HT1080 (cell line): ENCODE data around the gene SLC29A4. TPM values are rescaled to one million over a fixed set of nuclear protein-coding genes. Genes with fewer than 3 reads are reported as not detected.
"Not testable (repeated sequence)": the region's sequence is repeated elsewhere in the genome, so short reads cannot be mapped to it uniquely, and the experiment has no call there.

ENCODE experiments used
- DNase-seq: peaks from one replicate; pipeline ENCODE4 v3.0.0-alpha.2; 2015; ENCODE audit warnings: low read depth
- total RNA-seq: library from RNA; depleted of rRNA; stranded (reverse); fragments of >200 nt; shearing (Covaris generic); gene quantifications from 2 replicates; pipeline ENCODE4 v1.2.3, GENCODE V29; 2014

SLC29A4 gene
- total RNA-seq, 1 experiment from 2014 or later, result 1.1 TPM

- DNase-seq, result not testable (repeated sequence)
Observed at GRCh38 chr7:5273831-5274405, 8.8 kb upstream of the SLC29A4 start.

DNA sequence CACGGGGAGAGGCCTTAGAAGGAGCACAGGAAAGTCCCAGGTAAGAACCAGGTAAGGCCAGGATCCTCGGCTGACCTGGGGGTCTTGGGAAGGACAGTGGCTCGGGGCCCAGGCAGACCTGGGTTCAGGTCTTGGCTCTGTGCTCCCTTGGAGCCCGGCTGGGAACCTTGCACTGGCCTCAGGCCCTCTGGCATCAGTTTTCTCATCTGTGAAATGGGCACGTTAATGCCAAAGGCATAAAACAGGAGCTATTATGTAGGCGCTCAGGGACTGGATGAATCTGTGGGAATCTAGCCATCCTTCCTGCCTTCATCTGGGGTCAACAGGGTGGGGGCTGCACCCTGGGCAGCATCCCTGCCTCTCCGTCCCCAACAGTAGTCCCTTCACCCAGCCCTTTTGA is 8.3 kb upstream of the SLC29A4 start:
- no peak for DNase-seq

- not testable (repeated sequence) for DNase-seq
Observed at GRCh38 chr7:5274985-5275431, 7.7 kb upstream of the SLC29A4 start.

DNA sequence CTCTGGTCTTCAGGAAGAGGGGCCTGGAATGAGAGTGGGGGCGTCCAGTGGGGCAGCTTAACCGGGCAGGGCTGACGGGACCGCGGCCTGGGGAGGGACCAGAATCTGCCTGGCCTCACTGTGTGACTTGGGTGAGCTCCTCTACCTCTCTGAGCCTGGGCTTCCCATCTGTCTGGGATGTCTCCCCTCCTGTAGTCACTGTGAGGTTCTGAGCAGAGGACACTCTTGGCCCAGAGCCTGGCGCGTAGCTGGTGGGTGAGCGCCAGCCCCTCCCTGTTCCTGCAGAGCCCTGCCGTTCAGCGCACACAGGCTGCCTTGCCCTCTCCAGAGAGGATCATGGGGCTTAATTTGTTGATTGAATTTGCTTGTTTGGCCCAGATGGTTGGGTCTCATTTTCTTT is 7.2 kb upstream of the SLC29A4 start:
- DNase-seq, result not testable (repeated sequence)

DNA sequence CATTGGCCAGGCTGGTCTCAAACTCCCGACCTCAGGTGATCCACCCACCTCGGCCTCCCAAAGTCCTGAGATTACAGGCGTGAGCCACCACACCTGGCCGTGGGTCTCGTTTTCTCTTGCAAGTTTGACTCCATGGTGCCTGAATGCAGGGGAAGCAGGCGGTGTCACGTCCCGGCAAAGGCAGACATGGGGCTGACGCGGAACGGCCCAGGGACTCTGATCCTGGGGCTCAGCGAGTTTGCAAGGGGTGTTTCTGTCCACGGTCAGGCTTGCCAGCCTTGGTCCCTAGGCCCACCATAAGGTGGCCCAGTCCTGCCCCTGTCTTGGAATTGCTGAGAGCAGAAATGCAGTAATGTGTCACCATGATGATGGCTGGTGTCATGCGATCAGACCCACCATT is 6.6 kb upstream of the SLC29A4 start:
- not testable (repeated sequence) for DNase-seq

DNA sequence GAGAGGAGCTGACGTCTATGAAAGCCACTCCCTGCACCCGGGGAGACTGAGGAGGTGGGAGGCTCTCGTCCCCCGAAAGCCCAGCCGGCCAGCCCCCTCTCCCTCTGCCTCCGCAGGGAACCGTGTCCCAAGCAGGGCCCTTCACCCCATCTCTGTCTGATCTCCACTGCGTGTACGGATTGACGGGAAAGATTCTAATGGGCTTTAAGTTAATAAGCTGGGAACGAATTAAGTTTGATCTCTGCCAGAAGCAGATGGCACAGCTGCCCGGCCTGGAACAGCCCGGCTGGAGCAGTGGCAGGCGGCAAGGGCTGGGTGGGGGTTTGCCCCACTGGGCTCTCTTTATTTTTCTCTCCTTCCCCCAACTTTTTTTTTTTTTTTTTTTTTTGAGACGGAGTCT is 6.1 kb upstream of the SLC29A4 start:
- DNase-seq, result no peak

DNA sequence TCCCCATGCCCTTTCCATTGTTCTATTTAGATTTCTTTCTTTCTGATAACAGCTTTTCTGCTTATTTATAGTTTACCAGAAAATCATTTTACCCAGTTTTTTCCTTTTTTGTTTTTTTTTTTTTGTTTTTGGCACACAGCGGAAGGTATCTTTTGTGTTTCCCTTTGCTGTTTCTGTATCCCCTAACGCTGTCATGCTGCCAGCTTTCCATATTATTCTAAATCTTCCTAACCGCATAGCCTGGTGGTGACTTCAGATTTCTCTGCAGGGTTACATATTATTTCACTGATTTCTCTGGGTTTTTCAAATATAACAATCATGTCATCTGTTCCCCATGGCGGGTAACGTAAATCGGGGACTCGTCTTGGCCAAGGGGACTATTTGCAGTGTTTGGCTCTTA is 4.0 kb upstream of the SLC29A4 start:
- no peak for DNase-seq

- DNase-seq, result no peak
Observed at GRCh38 chr7:5279734-5280133, 3.0 kb upstream of the SLC29A4 start.

- not testable (repeated sequence) for DNase-seq
Observed at GRCh38 chr7:5281598-5282500, 894 bp upstream of the SLC29A4 start.

GRCh38 chr7:5283421-5284303 is 919 bp downstream of the SLC29A4 start:
- no peak for DNase-seq

DNA sequence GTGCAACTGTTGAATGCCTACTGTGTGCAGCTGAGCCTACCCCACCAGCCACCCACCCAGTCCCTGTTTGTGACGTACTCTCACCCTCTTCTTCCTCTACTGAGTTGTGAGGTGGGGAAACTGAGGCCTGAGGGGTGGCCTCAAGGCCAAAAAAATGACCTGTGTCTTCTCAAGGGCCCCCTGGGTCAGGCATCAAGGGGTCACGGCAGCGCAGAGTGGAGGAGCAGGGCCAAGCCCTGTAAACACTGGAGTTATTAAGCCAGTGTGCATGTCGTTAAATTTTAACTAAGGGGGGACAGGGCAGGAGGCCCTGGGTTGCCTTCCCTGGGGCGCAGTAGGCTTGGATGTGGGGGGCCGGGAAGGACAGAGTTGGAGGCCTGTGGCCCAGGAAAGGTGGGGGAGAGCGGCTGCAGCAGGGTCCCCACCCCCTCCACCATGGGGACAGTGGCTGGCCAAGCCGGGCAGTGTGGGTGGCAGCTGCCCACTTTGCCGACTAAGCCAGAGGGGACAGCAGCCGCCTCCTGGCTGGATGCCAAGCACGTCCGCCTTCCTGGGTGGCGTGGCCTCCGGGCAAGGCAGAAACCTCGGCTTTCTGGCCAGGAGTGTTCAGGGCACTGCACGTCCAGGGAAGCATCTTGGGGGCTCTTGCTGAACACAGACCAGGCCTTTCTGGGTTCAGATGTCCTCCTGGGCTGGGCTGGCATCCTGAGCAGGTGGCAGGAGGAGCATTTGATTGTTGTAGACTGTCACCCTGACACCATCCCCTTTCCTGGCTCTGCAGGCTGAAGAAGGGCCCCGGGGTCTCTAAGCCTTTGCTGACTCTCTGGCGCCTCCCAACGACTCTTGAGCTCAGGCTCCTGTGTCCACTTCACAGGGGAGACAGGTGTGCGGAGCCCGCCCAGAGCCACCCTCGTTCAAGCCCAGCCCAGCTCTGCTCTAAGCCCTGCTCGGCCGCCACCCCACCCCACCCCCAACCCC is 1.9 kb downstream of the SLC29A4 start:
- no peak for DNase-seq

DNA sequence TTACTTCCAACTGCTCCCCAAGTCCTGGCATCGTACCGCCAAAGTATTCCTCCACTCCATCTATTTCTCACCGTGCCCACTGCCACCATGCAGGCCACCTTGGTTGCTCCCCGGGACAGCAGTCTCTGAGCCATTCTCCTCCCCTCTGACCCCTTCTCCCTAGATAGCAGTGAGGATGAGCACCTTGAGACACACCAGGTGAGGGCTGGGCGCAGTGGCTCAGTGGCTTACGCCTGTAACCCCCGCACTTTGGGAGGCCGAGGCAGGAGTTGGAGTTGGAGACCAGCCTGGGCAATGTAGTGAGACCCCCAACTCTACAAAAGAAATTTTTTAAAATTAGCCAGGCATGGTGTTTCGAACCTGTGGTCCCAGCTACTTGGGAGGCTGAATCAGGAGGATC is 4.2 kb downstream of the SLC29A4 start:
- DNase-seq, result no peak

DNA sequence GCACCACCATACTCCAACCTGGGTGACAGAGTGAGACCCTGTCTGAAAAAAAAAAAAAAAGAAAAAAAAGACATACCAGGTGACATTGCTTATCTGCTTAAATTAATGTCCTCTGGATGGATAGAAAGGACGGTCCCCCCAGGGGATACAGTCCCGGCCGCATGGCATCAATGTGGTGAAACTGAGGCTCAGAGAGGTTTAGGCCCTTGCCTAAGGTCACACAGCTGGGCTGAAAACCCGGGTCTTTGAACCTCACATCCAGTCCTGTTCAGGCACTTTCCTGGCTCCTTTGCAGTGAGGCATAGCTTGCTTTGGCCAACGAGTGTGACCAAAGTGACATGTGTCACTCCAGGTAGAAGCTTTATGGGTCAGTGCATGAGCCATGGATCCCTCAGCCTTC is 4.6 kb downstream of the SLC29A4 start:
- not testable (repeated sequence) for DNase-seq

DNA sequence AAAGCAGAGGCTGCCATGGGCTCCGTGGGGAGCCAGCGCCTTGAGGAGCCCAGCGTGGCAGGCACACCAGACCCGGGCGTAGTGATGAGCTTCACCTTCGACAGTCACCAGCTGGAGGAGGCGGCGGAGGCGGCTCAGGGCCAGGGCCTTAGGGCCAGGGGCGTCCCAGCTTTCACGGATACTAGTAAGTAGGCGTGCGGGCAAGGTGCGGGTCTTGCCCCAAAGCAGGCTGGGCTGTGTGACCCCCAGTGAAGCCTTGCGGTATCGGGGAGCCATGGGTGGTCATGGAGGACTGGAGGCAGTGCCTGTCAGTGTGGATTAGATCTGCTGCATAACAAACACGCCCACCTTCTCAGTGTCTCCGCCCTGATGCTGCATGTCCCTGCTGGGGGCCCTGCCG is 5.1 kb downstream of the SLC29A4 start:
- DNase-seq, result no peak

- DNase-seq, result not testable (repeated sequence)
Observed at GRCh38 chr7:5288560-5288959, 5.8 kb downstream of the SLC29A4 start.

- DNase-seq, result no peak
Observed at GRCh38 chr7:5289355-5289754, 6.6 kb downstream of the SLC29A4 start.

DNA sequence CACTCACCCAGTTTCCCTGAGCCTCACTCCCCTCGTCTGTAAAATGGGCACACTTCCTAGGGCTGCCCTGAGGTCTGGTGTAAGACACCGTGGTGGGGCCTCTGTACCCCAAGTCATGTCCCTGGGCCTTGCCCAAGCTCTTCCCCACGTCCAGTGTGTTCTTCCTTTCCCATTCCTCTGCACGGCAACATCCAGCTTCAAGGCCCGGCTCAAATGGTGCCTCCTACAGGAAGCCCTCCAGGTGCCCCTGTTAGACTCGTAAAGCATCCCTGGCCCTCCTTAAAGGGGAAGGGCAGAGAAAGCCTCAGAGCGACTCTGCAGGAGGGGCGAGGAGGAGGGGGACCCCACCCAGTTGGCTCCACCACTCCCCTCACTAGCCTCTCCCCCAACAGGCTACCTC is 8.6 kb downstream of the SLC29A4 start:
- DNase-seq, result no peak

- not testable (repeated sequence) for DNase-seq
Observed at GRCh38 chr7:5291711-5292335, 9.1 kb downstream of the SLC29A4 start.

- DNase-seq, result no peak
Observed at GRCh38 chr7:5294169-5294987, 11.6 kb downstream of the SLC29A4 start.
